Ovary (tissue), 9 donors: Measurements from ENCODE around the gene LINGO4. TPM values are rescaled to one million over a fixed set of nuclear protein-coding genes. Genes with fewer than 3 reads are reported as not detected.

ENCODE experiments used
- DNase-seq, 5 donors: peaks; one replicate each; pipeline ENCODE4 v3.0.0-alpha.2; 2019 to 2020
- H3K27ac ChIP-seq, 2 donors: fragments of 200-600 bp; one replicate each; pipeline versions ENCODE4 v1.5.1 to v1.8.0; 2019 to 2022
- H3K27me3 ChIP-seq: fragments of 200-600 bp; one replicate; pipeline ENCODE4 v1.8.0; 2022
- H3K36me3 ChIP-seq: fragments of 200-600 bp; sonication (generic); one replicate; pipeline ENCODE4 v1.5.1; 2019
- H3K4me1 ChIP-seq: one replicate; pipeline ENCODE4 v1.8.1; 2013; ENCODE audit warnings: mild to moderate bottlenecking, moderate library complexity; ENCODE audit not compliant: insufficient read depth
- H3K4me3 ChIP-seq: fragments of 200-600 bp; sonication (generic); one replicate; pipeline ENCODE4 v1.5.1; 2017
- H3K9me3 ChIP-seq, 2 donors: fragments of 200-600 bp in 1 of 2; sonication (generic) in 1 of 2; one replicate each; pipeline versions ENCODE4 v1.5.1 to v1.8.1; 2013 to 2019; ENCODE audit warnings: mild to moderate bottlenecking in 1 of 2, moderate library complexity in 1 of 2
- CTCF ChIP-seq, 3 donors: fragments of 450-650 bp in 2 of 3; fragments of 200-600 bp in 1 of 3; IDR thresholded peaks; one replicate each; pipeline versions ENCODE4 v1.5.1 to v1.8.0; 2016 to 2022; ENCODE audit warnings: antibody characterized with exemption in 3 of 3, mild to moderate bottlenecking in 1 of 3
- EP300 ChIP-seq: sonication (generic); formaldehyde crosslinking; IDR thresholded peaks from one replicate; pipeline ENCODE4 v1.6.1; 2017; ENCODE audit warnings: antibody characterized with exemption
- POLR2A ChIP-seq: fragments of 450-650 bp; IDR thresholded peaks from one replicate; pipeline ENCODE4 v1.6.1; 2017; ENCODE audit warnings: antibody characterized with exemption, mild to moderate bottlenecking, moderate library complexity
- WGBS, 3 donors: extraction: QIAGEN DNeasy Blood & Tissue Kit in 1 of 3; methylation state at CpG; one replicate each; pipeline versions ENCODE4 v1.1.5 to v1.1.7; 2013 to 2017; 5-methylcytosine and 5-hydroxymethylcytosine counted together
- intact Hi-C, 4 donors: fragments of 100-400 bp; cut with DNase I; formaldehyde crosslinking; loops; one replicate each; pipeline versions ENCODE4 v1.11.0 to v1.15.1; 2022 to 2023
- polyA plus RNA-seq, 2 donors: library from polyadenylated mRNA; stranded (reverse); fragments of 200-250 nt in 1 of 2; fragments of 350-450 nt in 1 of 2; fragmentation: Illumina TruSeq in 1 of 2; extraction: RNeasy Lipid Tissue Mini Kit (QIAGEN cat#74804) in 1 of 2; gene quantifications; one replicate each; pipeline ENCODE4 v1.2.3, GENCODE V29; 2013 to 2014
- total RNA-seq, 7 donors: library from RNA; depleted of rRNA in 2 of 7; stranded (reverse); fragments of >200 nt in 2 of 7; fragmentation: NEBNext Ultra II Directional in 3 of 7; extraction: Animal tissue kit (Norgen Biotek cat#: 25700) in 3 of 7; gene quantifications; one replicate each; pipeline versions ENCODE4 v1.1.0 to v1.2.4, GENCODE V29; 2016 to 2023
- donor health status: DM: no; HTN: no; CAD: no; lungs with moderate emphysema.
- donor health status: DM: no; HTN: no; CAD: no.
- donor health status: Bipolar disorder and iron deficiency.
- donor health status: DM: yes; HTN: yes; CAD: no.
- donor health status: DM: no; HTN: no; CAD: no.
- donor health status: DM: yes; HTN: yes; CAD: no.

LINGO4 gene
- total and polyA plus RNA-seq, 9 donors: 0.08 to 0.34 (median 0.10) TPM; not detected in 6

- Histone ChIP-seq H3K4me1 (peaks cover 8% of the 10 kb centered on the region), H3K36me3 (no peaks in the 10 kb centered on the region), H3K9me3 (no peaks in the 10 kb centered on the region), H3K4me3 (no peak overlapping the region), H3K27me3 (no peaks in the 10 kb centered on the region), H3K27ac (no peak overlapping the region)
- 64 to 69% (median 67%) methylated on average over 9 of the region's 9 CpGs for WGBS, 3 donors
- intact Hi-C loops: no loop called here
- TF ChIP-seq POLR2A (no peak), CTCF (IDR thresholded peaks at IDR 0.05) (no peak), EP300 (no peak)
- DNase-seq: peak in 1 of 5 donors; percentile 54
Observed at GRCh38 chr1:151825204-151825603, 20.0 kb upstream of the LINGO4 start.

- Histone ChIP-seq H3K36me3 (no peaks in the 10 kb centered on the region), H3K27ac (no peak overlapping the region), H3K9me3 (no peaks in the 10 kb centered on the region), H3K4me1 (peaks cover 8% of the 10 kb centered on the region), H3K4me3 (no peak overlapping the region), H3K27me3 (no peaks in the 10 kb centered on the region)
- DNase-seq: no peak
- 74 to 88% (median 83%) methylated on average over 8 of the region's 8 CpGs for WGBS, 3 donors
- TF ChIP-seq POLR2A (no peak), CTCF (IDR thresholded peaks at IDR 0.05) (no peak)
- intact Hi-C loops: no loop called here
Observed at GRCh38 chr1:151823175-151823574, 18.0 kb upstream of the LINGO4 start.

GRCh38 chr1:151822404-151822803 is 17.2 kb upstream of the LINGO4 start:
- H3K36me3 ChIP-seq: no peaks in the 10 kb centered on the region
- TF ChIP-seq CTCF (IDR thresholded peaks at IDR 0.05) (no peak), POLR2A (no peak), EP300 (no peak)
- H3K27me3 ChIP-seq: no peaks in the 10 kb centered on the region
- 65 to 66% (median 65%) methylated on average over 7 of the region's 7 CpGs for WGBS, 3 donors
- no peak for DNase-seq
- H3K27ac ChIP-seq: no peak overlapping the region
- intact Hi-C loops: no loop called here
- H3K4me3 ChIP-seq: no peak overlapping the region
- peaks cover 8% of the 10 kb centered on the region for H3K4me1 ChIP-seq
- no peaks in the 10 kb centered on the region for H3K9me3 ChIP-seq

- WGBS, 3 donors: 15 to 32% (median 22%) methylated on average over 2 of the region's 2 CpGs
Observed at GRCh38 chr1:151820940-151821339, 15.7 kb upstream of the LINGO4 start.

GRCh38 chr1:151819976-151820623 is 14.9 kb upstream of the LINGO4 start:
- DNase-seq: no peak
- H3K4me3 ChIP-seq: no peak overlapping the region
- H3K27ac ChIP-seq: no peak overlapping the region
- intact Hi-C loops: no loop called here
- no peaks in the 10 kb centered on the region for H3K36me3 ChIP-seq
- no peaks in the 10 kb centered on the region for H3K27me3 ChIP-seq
- TF ChIP-seq EP300 (no peak), CTCF (IDR thresholded peaks at IDR 0.05) (no peak), POLR2A (no peak)
- no peaks in the 10 kb centered on the region for H3K4me1 ChIP-seq
- 81 to 86% (median 81%) methylated on average over 7 of the region's 7 CpGs for WGBS, 3 donors
- H3K9me3 ChIP-seq: no peaks in the 10 kb centered on the region

More at GRCh38 chr1:151820940-151821339, 15.7 kb upstream of the LINGO4 start:
- Histone ChIP-seq H3K4me3 (no peak overlapping the region), H3K4me1 (peaks cover 4% of the 10 kb centered on the region), H3K36me3 (no peaks in the 10 kb centered on the region), H3K27ac (no peak overlapping the region), H3K27me3 (no peaks in the 10 kb centered on the region), H3K9me3 (no peaks in the 10 kb centered on the region)
- no peak for TF ChIP-seq EP300
- no peak for TF ChIP-seq POLR2A
- DNase-seq: no peak
- intact Hi-C loops: no loop called here
